Lower lobe of right lung (tissue), 2 donors: Measurements from ENCODE around the gene YWHAE. TPM values are rescaled to one million over a fixed set of nuclear protein-coding genes. Genes with fewer than 3 reads are reported as not detected.
"Not testable (repeated sequence)": the region's sequence is repeated elsewhere in the genome, so short reads cannot be mapped to it uniquely, and the experiment has no call there.

Experiments
- ATAC-seq, 2 donors: fragments of 200-7000 bp; cut with Tn5 transposase; one replicate each; pipeline ENCODE4 v1.9.1; 2020 to 2022; ENCODE audit warnings: mild to moderate bottlenecking in 2 of 2, moderate library complexity in 2 of 2
- DNase-seq: peaks from one replicate; pipeline ENCODE4 v3.0.0-alpha.2; 2020
- H3K27ac ChIP-seq: fragments of 200-600 bp; one replicate; pipeline ENCODE4 v1.8.0; 2022
- H3K27me3 ChIP-seq: fragments of 200-600 bp; one replicate; pipeline ENCODE4 v1.8.0; 2022; ENCODE audit warnings: low read depth
- H3K36me3 ChIP-seq: fragments of 200-600 bp; one replicate; pipeline ENCODE4 v1.8.0; 2022; ENCODE audit warnings: mild to moderate bottlenecking
- H3K4me1 ChIP-seq: fragments of 200-600 bp; one replicate; pipeline ENCODE4 v1.8.0; 2022
- H3K4me3 ChIP-seq: fragments of 200-600 bp; one replicate; pipeline ENCODE4 v1.8.0; 2022; ENCODE audit warnings: mild to moderate bottlenecking
- H3K9me3 ChIP-seq: fragments of 200-600 bp; one replicate; pipeline ENCODE4 v1.8.0; 2022
- intact Hi-C: fragments of 100-400 bp; cut with DNase I; formaldehyde crosslinking; loops from one replicate; pipeline ENCODE4 v1.11.0; 2022
- long read RNA-seq: library from polyadenylated mRNA; unstranded; transcript quantifications from one replicate; pipeline ENCODE4 v2.0.0, GENCODE V29; 2021
- total RNA-seq: library from RNA; stranded (reverse); fragmentation: NEBNext Ultra II Directional; extraction: Animal tissue kit (Norgen Biotek cat#: 25700); gene quantifications from one replicate; pipeline ENCODE4 v1.2.1, GENCODE V29; 2021
- TF ChIP-seq, protein P1 (sequence below): fragments of 200-600 bp; IDR thresholded peaks from one replicate; pipeline ENCODE4 v1.8.0; 2022; ENCODE audit warnings: antibody characterized with exemption, mild to moderate bottlenecking
- donor health status: DM: no; HTN: yes; CAD: no; lungs with severe emphysema.

Gene YWHAE
- total RNA-seq: 383 TPM
- long read RNA-seq, transcript YWHAE-208 (7 exons, 1,818 nt): minor isoform, 57 of 468 reads
- long read RNA-seq, transcript YWHAE-205 (2 exons, 465 nt): minor isoform, 6 of 468 reads
- long read RNA-seq, transcript YWHAE-201 (6 exons, 2,211 nt): major isoform, 383 of 468 reads
- long read RNA-seq, partial matches to known transcripts: 11 of 468 reads
- long read RNA-seq, other reads (novel, unspliced or antisense): 10 of 468 reads

DNA sequence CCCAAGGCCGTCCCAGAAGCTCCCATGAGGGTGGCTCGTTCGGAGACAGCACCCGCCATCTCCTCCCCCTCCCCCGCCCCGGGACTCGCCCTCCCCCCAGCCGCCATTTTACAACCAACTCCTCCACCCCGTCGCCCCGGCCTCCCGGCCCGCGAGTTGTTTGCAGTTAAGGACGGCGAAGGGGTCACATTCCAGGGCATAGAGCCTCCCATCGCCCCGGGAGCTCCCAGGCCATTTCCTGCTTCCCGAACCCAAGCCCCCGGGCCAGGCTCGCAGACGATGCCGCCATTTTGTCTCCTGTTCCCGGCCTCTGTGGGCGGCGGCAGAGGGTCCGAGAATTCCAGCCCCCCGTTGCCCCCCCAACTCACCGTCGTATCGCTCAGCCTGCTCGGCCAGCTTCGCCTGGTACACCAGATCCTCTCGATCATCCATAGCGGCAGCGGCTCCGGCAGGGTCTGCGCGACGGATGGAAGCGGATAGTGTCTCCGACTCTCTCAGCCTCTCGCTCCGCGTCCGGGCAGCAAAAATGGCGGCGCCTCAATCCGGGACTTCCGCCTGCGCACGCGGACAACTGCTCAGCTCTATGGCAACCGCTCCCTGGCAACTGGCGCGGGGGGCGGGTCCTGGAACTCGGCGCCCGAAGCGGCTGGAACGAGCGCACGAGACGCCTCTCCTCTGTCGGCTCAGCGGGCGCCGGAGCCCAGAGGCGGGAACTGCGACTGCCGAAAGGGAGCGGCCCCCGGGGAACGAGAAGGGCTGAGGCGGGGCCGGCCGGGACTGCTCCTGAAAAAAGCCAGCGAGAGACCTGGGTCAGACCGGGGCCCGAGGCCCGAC, at the start of gene YWHAE:
Gene YWHAE (minus strand): TSS at position 544 of the 834 bp plus-strand sequence. CDS start 112 bp downstream, at position 432.
- TF ChIP-seq, protein P1, sequence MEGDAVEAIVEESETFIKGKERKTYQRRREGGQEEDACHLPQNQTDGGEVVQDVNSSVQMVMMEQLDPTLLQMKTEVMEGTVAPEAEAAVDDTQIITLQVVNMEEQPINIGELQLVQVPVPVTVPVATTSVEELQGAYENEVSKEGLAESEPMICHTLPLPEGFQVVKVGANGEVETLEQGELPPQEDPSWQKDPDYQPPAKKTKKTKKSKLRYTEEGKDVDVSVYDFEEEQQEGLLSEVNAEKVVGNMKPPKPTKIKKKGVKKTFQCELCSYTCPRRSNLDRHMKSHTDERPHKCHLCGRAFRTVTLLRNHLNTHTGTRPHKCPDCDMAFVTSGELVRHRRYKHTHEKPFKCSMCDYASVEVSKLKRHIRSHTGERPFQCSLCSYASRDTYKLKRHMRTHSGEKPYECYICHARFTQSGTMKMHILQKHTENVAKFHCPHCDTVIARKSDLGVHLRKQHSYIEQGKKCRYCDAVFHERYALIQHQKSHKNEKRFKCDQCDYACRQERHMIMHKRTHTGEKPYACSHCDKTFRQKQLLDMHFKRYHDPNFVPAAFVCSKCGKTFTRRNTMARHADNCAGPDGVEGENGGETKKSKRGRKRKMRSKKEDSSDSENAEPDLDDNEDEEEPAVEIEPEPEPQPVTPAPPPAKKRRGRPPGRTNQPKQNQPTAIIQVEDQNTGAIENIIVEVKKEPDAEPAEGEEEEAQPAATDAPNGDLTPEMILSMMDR: no peak
- Histone ChIP-seq H3K27me3 (no peaks in the 10 kb centered on the region), H3K36me3 (no peaks in the 10 kb centered on the region), H3K4me1 (peaks cover 42% of the 10 kb centered on the region), H3K4me3 (peak within 1 kb of the TSS; percentile 89), H3K9me3 (no peaks in the 10 kb centered on the region), H3K27ac (peak within 1 kb of the TSS; percentile 91)
- ATAC-seq (peak; percentile 98 to 99), DNase-seq (peak; percentile 99)
- intact Hi-C loops: no loop called here

DNA sequence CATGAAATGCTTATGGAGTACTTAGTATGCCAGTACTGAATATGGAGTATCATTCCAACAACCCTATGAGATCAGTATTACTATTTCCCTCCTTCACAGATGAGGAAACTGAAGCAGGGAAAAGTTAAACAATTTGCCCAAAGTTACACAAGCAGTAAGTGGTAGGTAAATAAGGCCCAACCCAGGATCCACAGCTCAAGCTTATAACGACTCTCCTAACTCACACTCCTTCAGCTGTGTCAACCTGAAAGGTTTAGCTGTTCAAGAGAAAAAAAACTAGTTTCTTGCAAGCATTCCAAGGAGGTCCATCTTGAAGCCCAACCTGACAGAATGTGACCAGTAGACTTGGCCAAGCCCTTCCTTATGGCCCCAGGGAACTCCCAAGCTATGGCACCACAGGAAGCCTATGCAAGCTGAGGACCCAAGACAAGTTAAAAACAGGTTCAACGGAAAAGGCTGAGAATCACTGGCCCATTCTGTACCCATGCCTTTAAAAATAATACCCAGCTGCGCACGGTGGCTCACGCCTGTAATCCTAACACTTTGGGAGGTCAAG, 49.5 kb upstream of the YWHAE start:
- TF ChIP-seq, protein P1: no peak
- Histone ChIP-seq H3K4me3 (no peak overlapping the region), H3K27ac (peak overlapping the region; percentile 50), H3K27me3 (no peaks in the 10 kb centered on the region), H3K36me3 (peaks cover 15% of the 10 kb centered on the region), H3K4me1 (peaks cover 84% of the 10 kb centered on the region), H3K9me3 (no peaks in the 10 kb centered on the region)
- DNase-seq: no peak
- peak; percentile 86 to 88 for ATAC-seq
- intact Hi-C loops: no loop called here

DNA sequence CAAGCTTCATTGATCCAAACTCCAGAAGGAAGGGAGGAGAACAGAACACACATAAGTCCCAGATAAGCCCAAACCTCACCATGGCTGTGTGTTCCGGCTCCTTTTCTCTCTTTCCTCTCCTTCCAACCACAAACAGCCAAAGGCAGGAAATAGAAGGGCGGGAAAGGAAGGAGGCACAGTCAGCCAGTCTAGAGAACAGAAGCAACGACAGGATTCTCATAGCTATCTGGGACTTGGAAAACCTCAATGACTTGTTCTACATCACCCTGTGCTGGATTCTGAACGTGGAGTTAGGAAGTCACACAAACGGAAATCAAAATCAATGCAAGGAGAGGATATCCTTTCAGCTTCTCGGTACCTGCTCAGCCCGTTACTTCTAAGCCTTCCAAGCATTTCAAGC, 47.0 kb upstream of the YWHAE start:
- H3K4me3 ChIP-seq: peak overlapping the region; percentile 7
- no peaks in the 10 kb centered on the region for H3K9me3 ChIP-seq
- TF ChIP-seq, protein P1: no peak
- H3K4me1 ChIP-seq: peaks cover 60% of the 10 kb centered on the region
- DNase-seq: no peak
- peak overlapping the region; percentile 78 for H3K27ac ChIP-seq
- H3K27me3 ChIP-seq: no peaks in the 10 kb centered on the region
- H3K36me3 ChIP-seq: no peaks in the 10 kb centered on the region
- intact Hi-C loops: no loop called here
- no peak for ATAC-seq

DNA sequence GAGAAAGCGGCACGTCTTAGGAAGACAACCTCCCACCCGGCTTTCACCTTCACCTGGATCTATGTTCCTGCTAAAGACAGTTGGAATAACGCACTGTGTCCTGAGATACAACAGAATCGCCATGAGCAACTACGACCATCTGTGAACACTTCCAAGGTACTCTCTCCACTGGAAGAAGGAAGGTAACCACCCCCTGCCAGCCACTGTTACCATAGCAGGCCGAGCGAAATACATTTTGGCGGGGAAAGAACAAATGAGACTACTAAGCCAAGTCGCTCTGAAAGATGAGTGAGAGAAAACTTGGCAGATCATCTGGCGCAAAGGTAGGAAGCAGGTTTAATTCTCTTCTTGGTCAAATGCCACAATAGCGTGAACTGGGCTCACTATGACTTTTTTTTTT, 46.2 kb upstream of the YWHAE start:
- intact Hi-C loops: no loop called here
- Histone ChIP-seq H3K27ac (peak overlapping the region; percentile 78), H3K4me3 (no peak overlapping the region), H3K27me3 (no peaks in the 10 kb centered on the region), H3K4me1 (peaks cover 51% of the 10 kb centered on the region), H3K36me3 (no peaks in the 10 kb centered on the region), H3K9me3 (no peaks in the 10 kb centered on the region)
- TF ChIP-seq, protein P1: no peak
- DNase-seq (no peak), ATAC-seq (no peak)

DNA sequence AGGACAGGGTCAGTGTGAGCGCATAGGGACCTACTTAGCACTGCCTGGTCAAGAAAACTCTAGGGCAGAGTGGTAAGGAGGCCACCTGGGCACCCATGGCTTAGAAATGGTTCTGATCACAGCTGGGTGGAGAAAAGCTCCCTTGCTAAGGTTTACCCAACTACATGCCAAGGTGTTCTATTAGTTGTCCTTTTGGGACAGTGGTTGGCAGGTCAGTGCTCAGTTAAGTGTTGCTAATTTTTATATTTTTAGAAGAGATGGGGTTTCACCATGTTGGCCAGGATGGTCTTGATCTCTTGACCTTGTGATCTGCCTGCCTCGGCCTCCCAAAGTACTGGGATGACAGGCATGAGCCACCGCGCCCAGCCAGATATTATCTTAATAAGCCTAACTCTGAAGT, 45.7 kb upstream of the YWHAE start:
- ATAC-seq, H3K36me3 ChIP-seq: not testable (repeated sequence)

DNA sequence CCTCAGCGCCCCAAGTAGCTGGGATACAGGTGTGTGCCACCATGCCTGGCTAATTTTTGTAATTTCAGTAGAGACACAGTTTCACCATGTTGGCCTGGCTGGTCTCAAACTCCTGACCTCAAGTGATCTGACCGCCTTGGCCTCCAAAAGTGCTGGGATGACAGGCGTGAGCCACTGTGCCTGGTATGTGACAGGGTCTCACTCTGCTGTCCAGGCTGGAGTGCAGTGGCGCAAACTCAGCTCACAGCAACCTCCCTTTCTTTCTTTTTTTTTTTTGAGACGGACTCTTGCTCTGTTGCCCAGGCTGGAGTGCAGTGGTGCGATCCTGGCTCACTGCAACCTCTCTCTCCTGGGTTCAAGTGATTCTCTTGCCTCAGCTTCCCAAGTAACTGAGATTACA, 42.7 kb upstream of the YWHAE start:
- H3K9me3 ChIP-seq, intact Hi-C loops, H3K27ac ChIP-seq, H3K4me3 ChIP-seq, DNase-seq, H3K36me3 ChIP-seq, H3K27me3 ChIP-seq, ATAC-seq: not testable (repeated sequence)
- peaks cover 34% of the 10 kb centered on the region for H3K4me1 ChIP-seq

More for the DNA sequence above, 45.7 kb upstream of the YWHAE start:
- intact Hi-C loops, H3K4me3 ChIP-seq, H3K27me3 ChIP-seq, DNase-seq, H3K9me3 ChIP-seq: not testable (repeated sequence)
- Histone ChIP-seq H3K4me1 (peaks cover 51% of the 10 kb centered on the region), H3K27ac (peak overlapping the region; percentile 78)
